ENCODE data around the gene PPM1A. TPM values are rescaled to one million over a fixed set of nuclear protein-coding genes. Genes with fewer than 3 reads are reported as not detected.

The PPM1A gene
- total and polyA plus RNA-seq, 2 of the 8 experiments (the other 6 are each of a cell fraction or from before 2014, with no cell fraction given): 14.0 to 51.2 TPM

GRCh38 chr14:60303745-60304144 lies 54.7 kb downstream of the PPM1A start:
- Histone ChIP-seq H3K79me1 (ENCODE audit: low read depth, low read length) (no peaks in the 10 kb centered on the region), H3K4me2 (ENCODE audit: insufficient read depth in 1 of 2, low read depth in 2 of 2, low read length in 2 of 2) (no peak overlapping the region), H3K18ac (ENCODE audit: extremely low read depth, low read length) (no peak overlapping the region), H2AFZ (ENCODE audit: low read length) (no peak overlapping the region), H3K4ac (replicated peaks; ENCODE audit: insufficient read length, low read depth, low read length) (no peak overlapping the region), H3K4me3 (ENCODE audit: extremely low read depth in 1 of 4, insufficient read depth in 2 of 4, low read depth in 3 of 4, low read length in 4 of 4) (no peak overlapping the region), H3K23me2 (ENCODE audit: low read depth, low read length) (no peaks in the 10 kb centered on the region), H2AK5ac (ENCODE audit: low read depth, low read length) (no peak overlapping the region), H4K8ac (ENCODE audit: extremely low read depth, insufficient read depth, low read length) (no peak overlapping the region), H2BK12ac (ENCODE audit: low read depth, low read length) (no peak overlapping the region), H2BK15ac (ENCODE audit: low read length) (0 out of 2 replicates have a peak overlapping the region, but pooled peaks have one; percentile 8), H3K23ac (ENCODE audit: insufficient read length) (no peak overlapping the region), H3K4me1 (replicated peaks in 1 of 4; ENCODE audit: control insufficient read depth in 3 of 4, insufficient read depth in 4 of 4, low read length in 3 of 4) (peaks cover 6 to 11% (median 10%) of the 10 kb centered on the region in 4 experiments), H3K27ac (ENCODE audit: low read depth, low read length) (no peak overlapping the region), H2BK5ac (ENCODE audit: low read depth, low read length) (peak overlapping the region; percentile 14; the same call in 1 of the 2 replicates), H2BK20ac (ENCODE audit: low read length) (no peak overlapping the region), H3K56ac (replicated peaks; ENCODE audit: insufficient read length, low read depth, low read length) (no peak overlapping the region), H3K9ac (replicated peaks in 1 of 4; ENCODE audit: extremely low read depth in 1 of 4, low read depth in 3 of 4, low read length in 3 of 4) (no peak overlapping the region), H4K5ac (ENCODE audit: insufficient read length, low read depth, low read length) (no peak overlapping the region), H3K9me3 (ENCODE audit: insufficient read depth in 2 of 2, low read depth in 1 of 2, low read length in 1 of 2) (no peaks in the 10 kb centered on the region), H3K14ac (ENCODE audit: insufficient read length) (no peak overlapping the region), H2BK120ac (replicated peaks; ENCODE audit: low read depth, low read length) (no peak overlapping the region), H3K36me3 (ENCODE audit: control insufficient read depth in 2 of 4, insufficient read depth in 4 of 4, low read length in 3 of 4) (no peaks in the 10 kb centered on the region), H3K79me2 (ENCODE audit: control insufficient read depth in 1 of 2, insufficient read depth in 2 of 2, low read length in 2 of 2) (no peaks in the 10 kb centered on the region), H4K91ac (replicated peaks; ENCODE audit: insufficient read length, low read length) (no peak overlapping the region), H4K20me1 (replicated peaks in 1 of 2; ENCODE audit: control insufficient read depth in 1 of 2, insufficient read depth in 2 of 2, low read length in 2 of 2) (no peaks in the 10 kb centered on the region), H3K27me3 (replicated peaks in 1 of 4; ENCODE audit: control insufficient read depth in 3 of 4, extremely low read depth in 1 of 4, insufficient read depth in 3 of 4, low read length in 3 of 4) (no peaks in the 10 kb centered on the region)
- FAIRE-seq (no peak), DNase-seq (ENCODE audit: low read depth in 1 of 2, low spot score in 2 of 2) (no peak)
- ChIA-PET CTCF (ENCODE audit: partially characterized antibody) (interaction anchor here (0.9 to 3.1 kb wide), 3 partner anchors 11 to 24 kb away, joined by 4 to 7 read pairs (median 5); no protein-coding TSS in a partner anchor), POLR2A (ENCODE audit: partially characterized antibody) (interaction anchor here (1.2 to 1.8 kb wide), 3 partner anchors 9 to 11 kb away, joined by 3 to 4 read pairs (median 3); no protein-coding TSS in a partner anchor)
- WGBS, 2 experiments (ENCODE audit: extremely low coverage in 1 of 2, insufficient coverage in 1 of 2, insufficient read length in 1 of 2, insufficient replicate concordance in 2 of 2, low coverage in 1 of 2, low lambda C conversion rate in 2 of 2, missing lambda C conversion rate in 1 of 2): 89% methylated on average over 7 of the region's 7 CpGs; no CpG with 5 or more reads in 1 of the 2 experiments
- TF ChIP-seq CTCF (IDR thresholded peaks at IDR 0.05; ENCODE audit: control extremely low read depth in 1 of 3, insufficient read depth in 1 of 3, low read depth in 1 of 3, low read length in 3 of 3) (no peak), TAF1 (IDR thresholded peaks at IDR 0.05; ENCODE audit: low read depth, low read length) (no peak), BRCA1 (IDR thresholded peaks at IDR 0.05; ENCODE audit: low read depth, low read length) (no peak), EGR1 (IDR thresholded peaks at IDR 0.05; ENCODE audit: borderline replicate concordance, low read depth, low read length) (no peak)

Data from H1 (cell line).